Fibroblast of gingiva (primary cell): ENCODE data around the gene ANKLE1.

Experiments
- DNase-seq: peaks from one replicate; pipeline ENCODE4 v3.0.0-alpha.2; 2011; ENCODE audit warnings: low read depth

Gene ANKLE1

GRCh38 chr19:17305517-17306284 lies 24.0 kb downstream of the ANKLE1 start, which contains the start of gene MRPL34:
TSS of gene MRPL34 (plus strand) at chr19:17305872. CDS start at chr19:17305893, 21 bp downstream.
- DNase-seq: peak; percentile 100

DNA sequence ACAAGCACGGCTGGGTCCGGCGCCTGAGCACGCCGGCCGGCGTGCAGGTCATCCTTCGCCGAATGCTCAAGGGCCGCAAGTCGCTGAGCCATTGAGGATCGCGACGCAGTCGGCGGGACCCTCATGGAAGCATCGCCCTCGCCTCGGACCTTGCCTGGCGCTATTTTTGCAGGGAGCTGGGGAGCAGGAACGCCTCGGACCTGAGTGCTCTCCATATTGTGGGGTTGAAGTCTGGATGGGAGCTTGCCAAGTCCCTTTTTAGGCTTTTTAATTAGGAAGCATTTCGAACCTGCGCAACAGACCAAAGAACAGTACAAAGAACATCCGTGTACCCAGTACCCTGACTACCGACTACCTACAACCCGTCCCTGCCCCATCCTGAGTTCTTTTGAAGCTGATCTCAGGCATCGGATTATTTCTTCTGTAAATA lies 24.6 kb downstream of the ANKLE1 start:
- DNase-seq: no peak

- DNase-seq: no peak
Observed at GRCh38 chr19:17307876-17308377, 26.2 kb downstream of the ANKLE1 start.

DNA sequence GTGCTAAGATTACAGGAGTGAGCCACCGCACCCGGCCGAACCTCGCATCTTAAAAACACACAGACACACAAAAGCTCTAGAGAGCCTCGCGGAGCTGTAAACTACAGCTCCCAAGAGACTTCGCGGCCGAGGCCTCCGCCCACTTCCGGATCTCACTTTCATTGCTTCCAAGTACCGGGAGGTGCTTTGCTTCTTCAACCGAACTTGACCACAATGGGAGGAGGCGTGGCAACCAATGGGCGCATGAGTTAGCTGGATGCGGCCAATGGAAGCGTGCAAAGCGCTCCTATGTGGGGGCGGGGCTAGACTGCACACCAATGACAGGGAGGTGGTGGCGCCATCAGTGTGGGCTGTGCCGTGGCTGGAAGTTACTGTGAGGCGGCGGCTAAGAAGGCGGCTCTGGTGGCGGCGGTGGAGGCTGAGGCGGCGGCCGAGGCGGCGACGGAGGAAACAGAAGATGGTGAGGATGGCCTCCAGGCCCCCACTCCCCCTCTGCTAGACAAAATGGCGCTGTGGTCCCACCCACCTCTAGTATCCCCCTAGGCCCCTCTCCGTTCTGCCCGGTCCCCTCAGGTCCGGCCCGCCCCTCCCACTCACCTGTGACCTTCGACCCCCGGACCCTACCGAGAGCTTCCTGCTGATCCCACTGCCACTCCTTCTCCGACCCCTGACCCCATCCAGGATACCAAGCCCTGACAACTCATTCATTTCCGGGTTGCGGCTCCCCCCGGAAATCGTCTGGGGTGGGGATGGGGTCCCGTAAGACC lies 27.7 kb downstream of the ANKLE1 start, which contains the start of gene DDA1:
DDA1 (plus strand) TSS at position 366 of the 767 bp plus-strand sequence; CDS start at position 458, 92 bp downstream.
- DNase-seq: peak; percentile 100

GRCh38 chr19:17309965-17310461 lies 28.3 kb downstream of the ANKLE1 start:
- no peak for DNase-seq

GRCh38 chr19:17311455-17312188 lies 29.9 kb downstream of the ANKLE1 start:
- DNase-seq: peak; percentile 61

- no peak for DNase-seq
Observed at GRCh38 chr19:17312189-17313113, 30.8 kb downstream of the ANKLE1 start.

GRCh38 chr19:17314007-17314593 lies 32.4 kb downstream of the ANKLE1 start:
- DNase-seq: no peak

DNA sequence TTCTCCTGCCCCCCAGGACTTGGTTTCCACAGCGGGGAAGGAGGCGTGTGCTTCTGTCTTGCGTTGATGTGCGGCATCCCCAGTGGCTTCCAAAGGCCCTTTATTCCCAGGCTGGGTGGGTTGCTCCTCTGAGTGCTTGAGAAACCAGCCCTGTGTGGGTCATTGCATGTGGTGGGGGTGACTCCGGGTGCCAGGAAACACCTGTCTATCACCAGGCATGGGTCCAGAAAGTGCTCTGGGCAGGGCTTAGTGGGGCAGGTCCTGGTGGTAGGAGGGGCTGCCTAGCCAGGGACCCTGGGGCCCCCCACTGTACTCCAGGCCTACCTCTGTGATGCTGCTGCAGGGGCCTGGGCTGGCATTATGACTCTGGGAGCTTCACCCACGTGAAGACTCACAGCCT lies 37.3 kb downstream of the ANKLE1 start:
- DNase-seq: no peak

- DNase-seq: no peak
Observed at GRCh38 chr19:17319473-17320238, 38.0 kb downstream of the ANKLE1 start.

DNA sequence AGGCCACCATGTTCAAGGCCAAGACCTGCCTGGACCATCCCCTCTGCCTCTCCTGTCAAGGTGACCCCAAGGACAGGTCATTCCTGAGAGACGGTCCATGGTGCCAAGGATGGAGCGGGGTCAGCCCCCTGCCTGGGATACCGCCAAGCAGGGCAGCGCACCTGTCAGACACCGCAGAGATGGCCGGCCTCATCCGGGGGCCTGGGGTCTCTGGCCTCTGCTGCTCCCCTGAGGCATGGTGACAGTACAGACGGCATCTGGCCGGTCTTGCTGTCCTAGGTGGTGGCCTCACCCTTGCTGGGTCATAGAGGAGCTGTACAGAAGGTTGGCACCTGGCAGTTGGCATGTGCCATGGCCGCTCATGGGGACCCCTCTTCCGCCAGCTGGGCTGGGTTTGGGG lies 38.7 kb downstream of the ANKLE1 start:
- DNase-seq: no peak

DNA sequence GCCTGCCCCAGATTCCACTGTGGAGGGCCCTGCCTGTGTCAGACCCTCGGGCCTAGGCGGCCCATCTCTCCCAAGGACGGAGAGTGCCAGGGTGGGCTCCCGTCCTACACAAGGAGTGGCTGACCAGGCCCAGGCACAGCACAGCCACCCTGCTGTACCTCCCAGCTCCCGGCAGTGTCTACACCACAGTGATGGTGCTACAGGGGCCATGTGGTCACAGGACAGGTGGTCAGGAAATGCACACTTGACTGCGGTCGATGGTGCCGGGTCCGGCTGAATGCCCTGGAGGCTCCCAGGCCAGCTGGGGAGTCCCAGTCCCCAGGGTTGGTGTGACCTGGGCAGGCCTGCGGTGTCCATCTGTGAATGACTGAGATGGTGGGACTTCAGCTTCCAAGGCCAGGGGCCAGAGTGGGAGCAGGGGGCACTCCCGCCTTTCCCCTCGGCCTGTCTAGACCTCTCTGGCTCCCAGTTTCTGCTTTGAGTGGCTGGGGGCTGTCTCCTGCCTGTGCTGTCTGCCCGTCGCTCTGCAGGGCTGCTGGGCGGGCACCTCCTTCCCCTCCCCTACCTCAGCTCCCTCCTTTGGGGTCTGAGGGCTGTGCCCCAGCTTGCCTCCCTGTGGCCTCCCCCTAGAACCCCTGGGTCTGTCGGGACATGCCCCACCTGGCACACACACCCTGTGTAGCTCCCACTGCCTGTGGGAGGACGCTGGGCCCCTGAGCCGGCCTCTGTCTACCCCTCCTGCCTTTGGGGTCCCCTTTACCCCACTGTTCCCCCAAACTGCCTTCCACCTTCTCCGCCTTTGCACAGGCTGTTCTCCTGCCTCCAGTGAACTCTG lies 40.2 kb downstream of the ANKLE1 start:
- DNase-seq: no peak

- DNase-seq: peak; percentile 23
Observed at GRCh38 chr19:17322854-17323253, 41.2 kb downstream of the ANKLE1 start.

GRCh38 chr19:17323300-17323963 lies 41.7 kb downstream of the ANKLE1 start:
- DNase-seq: no peak

DNA sequence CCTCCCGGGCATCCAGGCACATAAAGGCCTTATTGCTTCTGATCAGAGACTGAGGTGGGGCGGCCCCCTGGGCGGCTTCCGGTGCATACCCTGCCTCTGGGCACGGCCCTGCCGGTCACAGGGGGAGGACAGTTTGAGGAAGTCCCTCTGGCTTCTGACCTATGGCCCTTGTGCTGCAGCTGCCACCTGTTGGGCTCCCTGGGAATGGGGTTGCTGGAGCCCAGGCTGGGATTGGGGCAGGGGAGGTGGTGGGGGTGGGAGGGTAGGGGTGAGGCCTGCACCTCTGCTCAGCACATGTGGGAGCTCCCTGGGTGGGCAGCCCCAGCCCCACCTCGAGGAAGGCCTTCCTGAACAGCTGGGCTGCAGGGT lies 42.2 kb downstream of the ANKLE1 start:
- DNase-seq: no peak

GRCh38 chr19:17324357-17325114 lies 42.8 kb downstream of the ANKLE1 start:
- no peak for DNase-seq

DNA sequence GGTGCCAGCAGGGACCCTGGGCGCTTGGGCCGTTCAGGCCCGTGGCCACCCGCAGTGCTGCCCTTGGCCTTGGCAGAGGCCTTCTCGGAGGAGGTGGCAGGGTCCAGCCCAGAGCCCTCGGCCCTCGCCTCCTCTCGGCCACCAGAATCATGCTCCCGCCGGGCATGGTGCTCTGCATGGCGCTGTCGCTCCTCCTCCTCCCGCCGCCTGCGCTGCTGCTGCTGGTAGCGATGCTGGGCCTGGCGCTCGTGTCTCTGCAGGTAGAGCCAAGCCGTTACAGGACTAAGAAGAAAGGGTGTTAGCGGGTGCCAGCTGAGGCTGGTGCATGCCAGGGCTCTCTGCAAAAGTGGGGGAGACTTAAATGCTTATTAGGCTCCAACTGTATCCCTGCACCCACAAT lies 43.4 kb downstream of the ANKLE1 start:
- no peak for DNase-seq
